ENCODE measurements around the gene TIFAB. TPM values are rescaled to one million over a fixed set of nuclear protein-coding genes. Genes with fewer than 3 reads are reported as not detected.
"Not testable (repeated sequence)": the region's sequence is repeated elsewhere in the genome, so short reads cannot be mapped to it uniquely, and the experiment has no call there.

TIFAB gene
- polyA plus RNA-seq, 1 donor from 2014 or later: not detected

DNA sequence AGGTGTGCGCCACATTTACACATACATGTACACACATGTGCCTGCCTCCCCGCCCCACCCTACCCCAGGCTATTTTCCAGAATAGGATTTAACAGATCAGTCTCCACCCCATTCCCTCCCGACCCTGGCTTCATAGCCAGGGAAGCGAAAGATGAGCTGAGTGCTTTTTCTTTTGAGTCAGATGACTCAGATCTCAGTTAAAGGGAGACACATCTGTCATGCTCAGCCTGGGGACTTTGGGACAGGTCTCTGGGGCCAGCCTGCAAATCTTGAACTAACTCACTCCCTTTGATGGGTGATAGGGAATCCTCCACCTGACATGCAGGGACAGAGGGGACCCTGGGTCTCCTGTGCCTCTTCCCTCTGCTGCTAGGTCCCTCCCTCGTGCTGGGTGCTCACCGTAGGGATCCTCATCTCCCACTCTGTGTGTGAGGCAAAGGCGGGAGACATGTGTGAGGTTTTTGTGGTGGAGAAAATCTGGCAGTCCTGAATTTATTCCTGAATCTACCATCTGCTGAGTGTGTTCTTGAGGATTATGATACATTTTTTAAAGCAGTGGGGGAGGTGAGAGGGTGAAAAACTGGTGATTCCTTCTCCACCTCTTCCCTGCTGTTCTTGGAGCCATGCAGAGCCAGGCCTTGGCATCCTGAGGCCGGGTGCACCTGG lies 46.0 kb upstream of the TIFAB start:
- Histone ChIP-seq H3K27me3 (ENCODE audit: insufficient read depth, low read depth, low read length) (peaks cover 6% of the 10 kb centered on the region), H3K9me2 (ENCODE audit: insufficient read depth, low read length) (no peaks in the 10 kb centered on the region), H3K27ac (ENCODE audit: low read length) (no peak overlapping the region)

DNA sequence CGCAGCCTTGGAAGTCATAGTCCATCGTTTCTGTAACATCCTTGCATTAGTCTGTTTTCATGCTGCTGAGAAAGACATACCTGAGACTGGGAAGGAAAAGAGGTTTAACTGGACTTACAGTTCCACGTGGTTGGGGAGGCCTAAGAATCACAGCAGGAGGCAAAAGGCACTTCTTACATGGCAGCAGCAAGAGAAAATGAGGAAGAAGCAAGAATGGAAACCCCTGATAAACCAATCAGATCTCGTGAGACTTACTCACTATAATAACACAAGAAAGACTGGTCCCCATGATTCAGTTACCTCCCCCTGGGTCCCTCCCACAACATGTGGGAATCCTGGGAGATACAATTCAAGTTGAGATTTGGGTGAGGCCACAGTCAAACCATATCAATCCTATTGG lies 43.4 kb upstream of the TIFAB start:
- H3K36me3 ChIP-seq (ENCODE audit: insufficient read depth, low read length); H3K27ac ChIP-seq (ENCODE audit: low read length); H3K79me2 ChIP-seq (replicated peaks; ENCODE audit: insufficient read depth, low read length); H4K20me1 ChIP-seq (ENCODE audit: insufficient read depth); H2AFZ ChIP-seq (ENCODE audit: low read depth, low read length); H3F3A ChIP-seq (ENCODE audit: insufficient read depth, low read length, poor library complexity, severe bottlenecking); H3K9me2 ChIP-seq (ENCODE audit: insufficient read depth, low read length); H3K9ac ChIP-seq (ENCODE audit: low read length); H3K9me3 ChIP-seq (ENCODE audit: low read length); H3K4me3 ChIP-seq (ENCODE audit: low read length); H3K4me2 ChIP-seq (ENCODE audit: low read length): not testable (repeated sequence)
- H3K27me3 ChIP-seq (ENCODE audit: insufficient read depth, low read depth, low read length): peaks cover 29% of the 10 kb centered on the region

More for the DNA sequence above, 46.0 kb upstream of the TIFAB start:
- H4K20me1 ChIP-seq (ENCODE audit: insufficient read depth): no peaks in the 10 kb centered on the region
- no peak for TF ChIP-seq MXI1 (conservative IDR thresholded peaks at IDR 0.05; ENCODE audit: poor library complexity, severe bottlenecking)
- H3K9ac ChIP-seq (ENCODE audit: low read length): no peak overlapping the region
- H2AFZ ChIP-seq (ENCODE audit: low read depth, low read length): no peak overlapping the region
- no peaks in the 10 kb centered on the region for H3K36me3 ChIP-seq (ENCODE audit: insufficient read depth, low read length)
- no peak overlapping the region for H3K4me3 ChIP-seq (ENCODE audit: low read length)
- no peak overlapping the region for H3K4me2 ChIP-seq (ENCODE audit: low read length)
- H3F3A ChIP-seq (ENCODE audit: insufficient read depth, low read length, poor library complexity, severe bottlenecking): no peaks in the 10 kb centered on the region
- H3K9me3 ChIP-seq (ENCODE audit: low read length): no peaks in the 10 kb centered on the region
- H3K79me2 ChIP-seq (replicated peaks; ENCODE audit: insufficient read depth, low read length): no peaks in the 10 kb centered on the region

DNA sequence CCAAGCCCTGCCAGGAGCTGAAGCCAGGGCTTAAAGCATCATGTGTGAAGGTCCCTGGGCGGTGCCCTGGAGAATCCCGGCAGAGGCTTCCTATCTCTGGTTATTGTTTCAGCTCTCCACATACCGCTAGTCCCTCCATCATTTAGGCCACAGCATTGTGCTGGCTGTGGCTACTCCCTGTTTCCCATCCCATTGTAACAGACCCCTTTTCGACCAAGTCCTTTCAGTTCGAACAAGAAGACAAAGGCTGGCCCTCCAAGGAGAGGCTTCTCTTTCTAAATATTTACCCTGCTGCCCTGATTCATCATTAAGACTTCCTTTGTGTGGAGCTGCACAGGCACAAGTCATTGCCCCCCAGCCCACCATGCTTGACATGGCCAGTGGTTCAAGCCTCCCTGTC lies 42.0 kb upstream of the TIFAB start:
- no peak overlapping the region for H3K9ac ChIP-seq (ENCODE audit: low read length)
- H3K4me2 ChIP-seq (ENCODE audit: low read length): no peak overlapping the region

More for the DNA sequence above, 42.0 kb upstream of the TIFAB start:
- H3K4me3 ChIP-seq (ENCODE audit: low read length): no peak overlapping the region
- H3K27ac ChIP-seq (ENCODE audit: low read length): no peak overlapping the region
- peaks cover 42% of the 10 kb centered on the region for H3K27me3 ChIP-seq (ENCODE audit: insufficient read depth, low read depth, low read length)
- no peak overlapping the region for H2AFZ ChIP-seq (ENCODE audit: low read depth, low read length)
- H3K79me2 ChIP-seq (replicated peaks; ENCODE audit: insufficient read depth, low read length): no peaks in the 10 kb centered on the region
- H3K36me3 ChIP-seq (ENCODE audit: insufficient read depth, low read length): no peaks in the 10 kb centered on the region
- H3K9me3 ChIP-seq (ENCODE audit: low read length): no peaks in the 10 kb centered on the region
- H3F3A ChIP-seq (ENCODE audit: insufficient read depth, low read length, poor library complexity, severe bottlenecking): no peaks in the 10 kb centered on the region
- no peaks in the 10 kb centered on the region for H3K9me2 ChIP-seq (ENCODE audit: insufficient read depth, low read length)
- TF ChIP-seq, protein P1, sequence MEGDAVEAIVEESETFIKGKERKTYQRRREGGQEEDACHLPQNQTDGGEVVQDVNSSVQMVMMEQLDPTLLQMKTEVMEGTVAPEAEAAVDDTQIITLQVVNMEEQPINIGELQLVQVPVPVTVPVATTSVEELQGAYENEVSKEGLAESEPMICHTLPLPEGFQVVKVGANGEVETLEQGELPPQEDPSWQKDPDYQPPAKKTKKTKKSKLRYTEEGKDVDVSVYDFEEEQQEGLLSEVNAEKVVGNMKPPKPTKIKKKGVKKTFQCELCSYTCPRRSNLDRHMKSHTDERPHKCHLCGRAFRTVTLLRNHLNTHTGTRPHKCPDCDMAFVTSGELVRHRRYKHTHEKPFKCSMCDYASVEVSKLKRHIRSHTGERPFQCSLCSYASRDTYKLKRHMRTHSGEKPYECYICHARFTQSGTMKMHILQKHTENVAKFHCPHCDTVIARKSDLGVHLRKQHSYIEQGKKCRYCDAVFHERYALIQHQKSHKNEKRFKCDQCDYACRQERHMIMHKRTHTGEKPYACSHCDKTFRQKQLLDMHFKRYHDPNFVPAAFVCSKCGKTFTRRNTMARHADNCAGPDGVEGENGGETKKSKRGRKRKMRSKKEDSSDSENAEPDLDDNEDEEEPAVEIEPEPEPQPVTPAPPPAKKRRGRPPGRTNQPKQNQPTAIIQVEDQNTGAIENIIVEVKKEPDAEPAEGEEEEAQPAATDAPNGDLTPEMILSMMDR (IDR thresholded peaks at IDR 0.05; ENCODE audit: poor library complexity, severe bottlenecking): no peak
- TF ChIP-seq POLR2AphosphoS5 (IDR thresholded peaks at IDR 0.05) (no peak), EP300 (conservative IDR thresholded peaks at IDR 0.05; ENCODE audit: poor library complexity, severe bottlenecking) (no peak), SMC3 (conservative IDR thresholded peaks at IDR 0.05; ENCODE audit: poor library complexity) (no peak), TAF1 (IDR thresholded peaks at IDR 0.05; ENCODE audit: low read depth) (no peak), EZH2 (IDR thresholded peaks at IDR 0.05; ENCODE audit: borderline replicate concordance, insufficient read depth, low read length, poor library complexity, severe bottlenecking) (no peak), RAD21 (conservative IDR thresholded peaks at IDR 0.05) (no peak), MXI1 (conservative IDR thresholded peaks at IDR 0.05; ENCODE audit: poor library complexity, severe bottlenecking) (no peak)
- TF ChIP-seq, protein P2, sequence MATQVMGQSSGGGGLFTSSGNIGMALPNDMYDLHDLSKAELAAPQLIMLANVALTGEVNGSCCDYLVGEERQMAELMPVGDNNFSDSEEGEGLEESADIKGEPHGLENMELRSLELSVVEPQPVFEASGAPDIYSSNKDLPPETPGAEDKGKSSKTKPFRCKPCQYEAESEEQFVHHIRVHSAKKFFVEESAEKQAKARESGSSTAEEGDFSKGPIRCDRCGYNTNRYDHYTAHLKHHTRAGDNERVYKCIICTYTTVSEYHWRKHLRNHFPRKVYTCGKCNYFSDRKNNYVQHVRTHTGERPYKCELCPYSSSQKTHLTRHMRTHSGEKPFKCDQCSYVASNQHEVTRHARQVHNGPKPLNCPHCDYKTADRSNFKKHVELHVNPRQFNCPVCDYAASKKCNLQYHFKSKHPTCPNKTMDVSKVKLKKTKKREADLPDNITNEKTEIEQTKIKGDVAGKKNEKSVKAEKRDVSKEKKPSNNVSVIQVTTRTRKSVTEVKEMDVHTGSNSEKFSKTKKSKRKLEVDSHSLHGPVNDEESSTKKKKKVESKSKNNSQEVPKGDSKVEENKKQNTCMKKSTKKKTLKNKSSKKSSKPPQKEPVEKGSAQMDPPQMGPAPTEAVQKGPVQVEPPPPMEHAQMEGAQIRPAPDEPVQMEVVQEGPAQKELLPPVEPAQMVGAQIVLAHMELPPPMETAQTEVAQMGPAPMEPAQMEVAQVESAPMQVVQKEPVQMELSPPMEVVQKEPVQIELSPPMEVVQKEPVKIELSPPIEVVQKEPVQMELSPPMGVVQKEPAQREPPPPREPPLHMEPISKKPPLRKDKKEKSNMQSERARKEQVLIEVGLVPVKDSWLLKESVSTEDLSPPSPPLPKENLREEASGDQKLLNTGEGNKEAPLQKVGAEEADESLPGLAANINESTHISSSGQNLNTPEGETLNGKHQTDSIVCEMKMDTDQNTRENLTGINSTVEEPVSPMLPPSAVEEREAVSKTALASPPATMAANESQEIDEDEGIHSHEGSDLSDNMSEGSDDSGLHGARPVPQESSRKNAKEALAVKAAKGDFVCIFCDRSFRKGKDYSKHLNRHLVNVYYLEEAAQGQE (IDR thresholded peaks at IDR 0.05; ENCODE audit: borderline replicate concordance): no peak
- no peaks in the 10 kb centered on the region for H4K20me1 ChIP-seq (ENCODE audit: insufficient read depth)

Data from neural cell (in vitro differentiated cells).